NCI-H187 (cell line): ENCODE results near the gene UBE2O.

Source experiments
- DNase-seq, 2 experiments: peaks; one replicate each; lab custom pipeline; 2025; lab: John Stamatoyannopoulos, UW

The UBE2O gene

GRCh38 chr17:76452660-76453430 lies at the start of gene UBE2O:
Gene UBE2O, minus strand, starts transcription at chr17:76453152. Its CDS starts 11 bp downstream, at chr17:76453141.
- DNase-seq = peak; percentile 54 to 86

- no peak for DNase-seq
Observed at GRCh38 chr17:76501827-76502307, 48.9 kb upstream of the UBE2O start.

GRCh38 chr17:76501018-76501826 lies 48.3 kb upstream of the UBE2O start, which contains the start of gene RHBDF2:
Gene RHBDF2, minus strand, starts transcription at chr17:76501423. Its CDS starts 19,899 bp downstream, at chr17:76481524.
- peak; percentile 32 to 48 for DNase-seq

GRCh38 chr17:76500747-76501017 lies 47.7 kb upstream of the UBE2O start:
- DNase-seq = no peak

DNA sequence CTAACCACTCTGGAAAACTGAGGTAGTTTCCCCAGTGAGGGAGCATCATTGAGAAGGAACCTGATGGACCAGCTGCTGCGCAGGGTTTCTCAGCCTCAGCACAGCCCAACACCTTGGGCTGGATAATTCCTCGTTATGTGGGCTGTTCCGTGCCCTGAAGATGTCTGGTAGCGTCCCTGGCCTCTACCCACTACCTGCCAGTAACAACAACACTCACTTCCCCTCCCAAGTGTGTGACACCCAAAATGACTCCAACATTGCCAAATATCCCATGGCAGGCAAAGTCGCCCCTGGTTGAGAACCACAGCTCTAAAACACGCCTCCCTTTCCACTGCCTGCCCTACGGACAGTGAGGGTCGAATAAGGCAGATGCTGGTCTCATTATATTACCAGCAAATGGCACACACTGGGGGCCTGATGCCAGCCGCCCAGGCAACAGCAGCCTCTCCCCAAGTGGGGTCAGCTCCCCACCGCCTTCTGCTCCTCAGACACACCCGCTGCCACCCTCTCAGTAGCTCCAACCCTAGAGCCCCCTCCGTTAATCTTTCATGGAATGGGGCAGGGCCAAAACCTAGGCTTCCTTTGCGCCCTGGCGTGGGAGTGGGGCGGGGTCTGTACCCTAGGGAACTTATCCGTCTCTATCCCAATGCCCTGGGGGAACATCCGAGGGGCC lies 47.3 kb upstream of the UBE2O start:
- DNase-seq = no peak

- no peak for DNase-seq
Observed at GRCh38 chr17:76499267-76499667, 46.3 kb upstream of the UBE2O start.

DNA sequence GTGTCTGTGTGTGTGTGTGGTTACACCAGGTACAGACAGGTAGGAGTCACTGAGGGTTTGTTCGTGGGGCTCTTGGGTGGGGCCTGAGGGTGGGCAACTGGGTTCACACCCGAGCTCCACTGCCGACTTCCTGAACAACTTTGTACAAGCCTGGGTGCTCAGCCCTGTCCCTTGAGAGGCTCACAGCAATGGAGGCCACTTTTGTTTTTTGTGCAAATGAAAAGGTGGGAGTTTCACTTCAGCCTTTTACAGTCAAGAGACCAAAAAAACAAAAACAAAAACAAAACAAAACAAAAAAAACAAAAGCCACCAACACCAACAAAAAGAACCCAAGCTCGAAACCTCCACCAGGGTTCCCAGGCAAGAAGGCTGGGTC lies 45.9 kb upstream of the UBE2O start:
- DNase-seq = no peak

DNA sequence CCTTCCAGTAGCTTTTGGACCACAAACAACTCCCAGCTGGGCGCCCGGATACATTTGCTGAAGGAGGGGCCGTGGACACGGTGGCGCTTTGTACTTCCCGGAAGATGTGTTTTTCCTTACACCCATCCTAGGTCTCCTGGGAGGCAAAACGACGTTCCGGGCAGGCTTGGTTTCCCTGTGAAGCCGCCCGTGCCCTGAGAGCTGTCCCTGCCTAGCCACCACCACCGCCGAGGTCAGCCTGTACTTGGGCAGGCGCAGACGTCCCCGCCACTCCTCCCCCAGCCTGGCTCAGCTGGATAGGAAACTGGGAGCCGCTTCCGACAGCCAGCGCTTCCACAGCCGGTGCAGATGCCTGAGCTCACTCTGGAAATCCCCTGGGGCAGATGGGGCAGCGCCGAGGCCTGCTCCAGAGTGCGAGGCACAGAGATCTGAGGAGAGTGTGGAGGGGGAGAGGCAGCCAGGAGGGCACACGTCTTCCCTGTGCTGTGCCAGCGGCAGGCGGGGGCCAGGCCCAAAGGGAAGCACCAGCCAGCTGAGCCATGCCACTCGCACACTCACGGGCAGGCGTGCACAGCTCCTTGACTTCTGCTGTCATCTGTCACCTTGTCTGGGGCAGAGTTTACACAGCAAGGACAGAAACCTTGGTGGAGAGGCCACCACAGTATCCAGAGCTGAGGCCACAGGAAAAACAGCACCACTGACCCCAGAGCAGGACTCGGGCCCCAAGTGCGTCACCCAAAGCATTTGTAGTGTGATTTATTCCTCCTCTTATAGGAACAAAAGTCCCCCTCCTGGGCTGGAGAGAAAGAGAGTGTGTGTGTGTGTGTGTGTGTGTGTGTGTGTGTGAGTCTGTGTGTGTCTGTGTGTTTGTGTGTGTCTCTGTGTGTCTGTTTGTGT lies 45.3 kb upstream of the UBE2O start:
- peak in 1 of 2 experiments; percentile 51 for DNase-seq

DNA sequence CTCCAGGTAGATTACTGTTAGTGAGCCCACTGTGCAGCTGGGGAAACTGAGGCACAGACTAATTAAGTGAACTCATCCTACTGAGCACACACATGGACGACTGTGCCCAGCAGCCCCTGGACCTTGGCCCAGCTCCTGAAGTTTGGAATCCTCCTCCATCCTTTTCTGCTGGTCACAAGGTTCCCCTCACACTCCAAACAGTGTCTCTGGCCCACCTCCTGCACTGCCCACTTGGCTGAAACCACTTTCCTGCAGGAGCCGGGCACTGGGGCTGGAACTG lies 44.7 kb upstream of the UBE2O start:
- no peak for DNase-seq

- no peak for DNase-seq
Observed at GRCh38 chr17:76496464-76496863, 43.5 kb upstream of the UBE2O start.

- no peak for DNase-seq
Observed at GRCh38 chr17:76495663-76496400, 42.9 kb upstream of the UBE2O start.

DNA sequence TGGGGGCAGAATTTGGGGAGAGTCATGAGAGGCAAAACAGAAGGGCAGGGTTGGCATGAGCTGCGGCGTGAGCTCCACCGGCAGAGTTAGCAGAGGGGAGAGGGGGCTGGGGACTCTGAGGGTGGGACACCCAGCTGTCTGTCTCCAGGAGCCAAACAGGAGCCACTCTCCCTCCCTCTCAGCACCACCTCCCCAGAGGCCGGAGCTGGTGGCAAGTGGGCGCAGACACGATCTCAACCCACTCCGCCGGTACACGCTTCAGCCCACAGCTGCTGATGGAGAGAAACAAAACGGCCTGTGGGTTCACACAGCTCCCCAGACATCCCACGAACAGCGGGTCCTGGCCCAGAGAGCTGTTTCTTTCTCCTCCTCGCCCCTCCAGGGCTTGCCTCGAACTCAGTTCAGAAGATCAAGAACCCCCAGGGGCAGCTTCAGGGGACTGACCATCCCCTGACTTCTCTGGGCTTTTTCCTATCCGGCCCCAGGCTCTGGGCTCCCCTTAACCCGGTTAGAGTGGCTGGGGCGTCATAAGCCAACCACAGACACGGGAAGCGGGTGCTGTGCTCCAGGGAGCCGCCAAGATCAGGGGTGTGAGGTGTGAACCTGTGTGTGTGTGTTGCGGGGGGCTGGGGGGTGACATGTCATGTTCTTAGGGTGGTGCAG lies 40.7 kb upstream of the UBE2O start:
- DNase-seq = no peak

DNA sequence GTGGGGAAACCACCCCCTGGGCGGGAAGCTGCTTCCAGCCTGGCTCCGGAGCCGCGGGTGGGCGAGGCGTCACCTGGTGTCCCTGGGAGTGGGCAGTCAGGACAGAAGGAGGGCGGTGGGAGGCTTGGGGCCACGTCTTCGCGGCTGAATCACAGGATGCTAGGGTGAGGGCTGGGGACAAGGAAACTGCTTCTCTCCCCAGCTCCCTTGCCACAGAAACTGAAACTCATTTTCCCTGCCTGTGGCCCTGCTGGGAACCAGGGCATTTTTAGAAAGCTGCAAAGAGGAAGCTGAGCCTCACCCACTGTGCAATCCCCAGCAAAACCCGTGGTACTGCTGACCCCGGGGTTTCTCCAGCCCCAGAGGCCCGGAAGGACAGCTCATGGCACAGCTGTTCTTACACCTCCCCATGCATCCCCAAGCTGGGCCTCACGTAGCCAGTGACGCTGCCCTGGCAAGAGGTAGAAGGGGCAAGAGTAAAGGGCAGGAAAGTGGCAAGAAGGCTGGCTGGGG lies 40.1 kb upstream of the UBE2O start:
- no peak for DNase-seq

- DNase-seq = peak in 1 of 2 experiments; percentile 16
Observed at GRCh38 chr17:76492123-76492988, 39.4 kb upstream of the UBE2O start.

- DNase-seq = no peak
Observed at GRCh38 chr17:76491271-76492122, 38.5 kb upstream of the UBE2O start.

DNA sequence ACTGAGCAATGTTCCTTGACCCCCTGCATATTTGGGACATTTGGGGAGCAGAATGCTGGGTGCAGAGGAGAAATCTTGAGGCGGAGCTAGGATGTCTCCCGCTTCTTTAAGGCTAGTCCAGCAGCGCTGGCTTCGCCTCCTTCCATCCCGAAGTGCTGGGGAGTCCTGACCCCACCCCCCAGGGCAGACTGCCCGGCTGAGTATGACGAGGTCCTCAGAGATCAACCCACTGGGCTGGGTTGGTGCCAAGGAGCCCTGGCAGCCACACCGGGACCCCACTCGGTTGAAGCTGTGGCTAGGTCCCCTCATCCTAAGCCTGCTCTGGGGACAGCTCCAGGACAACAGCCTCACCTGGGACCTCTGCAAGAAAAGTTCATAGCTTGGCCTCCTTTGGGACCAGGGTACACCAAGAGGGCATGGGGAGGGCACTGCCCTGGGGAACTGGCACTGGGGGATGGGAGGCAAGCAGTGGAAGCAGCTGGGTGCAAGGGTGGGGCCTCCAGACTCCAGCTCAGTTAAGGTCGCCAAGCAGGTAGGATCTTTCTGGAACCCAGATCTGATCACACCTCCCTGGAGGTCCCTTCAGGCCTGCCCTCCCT lies 37.3 kb upstream of the UBE2O start:
- DNase-seq = no peak

DNA sequence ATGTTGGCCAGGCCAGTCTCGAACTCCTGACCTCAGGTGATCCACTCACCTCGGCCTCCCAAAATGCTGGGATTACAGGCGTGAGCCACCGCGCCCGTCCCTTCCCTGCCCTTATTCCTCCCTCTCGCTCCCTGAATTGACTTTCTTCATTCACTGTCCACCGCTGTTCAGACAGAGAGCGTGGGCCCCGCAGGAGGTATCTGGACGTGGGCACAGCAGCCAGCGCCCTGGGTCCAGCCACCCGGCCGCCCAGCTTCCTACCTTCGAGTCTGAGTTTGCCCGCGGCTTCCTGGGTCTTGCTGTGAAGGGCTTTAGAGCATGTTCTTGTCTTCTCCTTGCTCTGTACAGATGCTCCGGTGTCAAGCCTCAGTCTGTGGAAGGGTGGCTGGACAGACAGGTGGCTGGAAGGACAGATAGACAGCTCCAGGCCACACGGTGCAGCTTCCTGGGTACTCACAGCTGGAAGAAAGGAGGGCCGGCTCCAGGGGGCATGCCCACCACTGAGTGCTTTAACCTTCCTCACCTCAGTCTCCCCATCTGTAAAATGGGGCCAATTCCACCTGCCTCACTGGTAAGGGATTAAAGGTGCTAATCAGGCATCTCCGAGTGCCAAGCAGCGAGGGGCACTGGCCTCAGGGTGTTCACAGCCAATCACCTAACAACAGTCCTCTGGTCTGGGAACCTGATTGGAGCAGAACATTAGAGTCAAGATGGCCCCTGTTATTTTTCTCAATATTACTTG lies 34.7 kb upstream of the UBE2O start:
- no peak for DNase-seq
